Measurements from ENCODE around the gene RNF113B.

RNF113B gene

GRCh38 chr13:98203646-98204326 is 26.7 kb upstream of the RNF113B start:
- no peak for DNase-seq

GRCh38 chr13:98201984-98202383 is 24.9 kb upstream of the RNF113B start:
- no peak for DNase-seq

DNA sequence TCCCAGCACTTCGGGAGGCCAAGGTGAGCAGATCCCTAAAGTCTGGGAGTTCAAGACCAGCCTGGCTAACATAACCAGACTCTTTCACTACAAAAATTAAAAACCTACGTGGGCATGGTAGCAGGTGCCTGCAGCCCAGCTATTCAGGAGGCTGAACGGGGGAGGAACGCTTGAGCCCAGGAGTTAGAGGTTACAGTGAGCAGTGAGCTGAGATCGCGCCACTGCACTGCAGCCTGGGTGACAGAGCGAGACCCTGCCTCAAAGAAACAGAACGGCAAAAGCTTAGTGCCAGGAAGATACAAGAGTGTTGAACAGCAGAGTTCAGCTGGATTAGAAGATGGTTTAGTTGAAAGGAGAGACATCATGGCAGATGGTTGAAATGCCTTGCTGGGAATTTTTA is 24.1 kb upstream of the RNF113B start:
- no peak for DNase-seq

GRCh38 chr13:98200211-98200878 is 23.3 kb upstream of the RNF113B start:
- DNase-seq: peak in 1 of 3 experiments; percentile 41

DNA sequence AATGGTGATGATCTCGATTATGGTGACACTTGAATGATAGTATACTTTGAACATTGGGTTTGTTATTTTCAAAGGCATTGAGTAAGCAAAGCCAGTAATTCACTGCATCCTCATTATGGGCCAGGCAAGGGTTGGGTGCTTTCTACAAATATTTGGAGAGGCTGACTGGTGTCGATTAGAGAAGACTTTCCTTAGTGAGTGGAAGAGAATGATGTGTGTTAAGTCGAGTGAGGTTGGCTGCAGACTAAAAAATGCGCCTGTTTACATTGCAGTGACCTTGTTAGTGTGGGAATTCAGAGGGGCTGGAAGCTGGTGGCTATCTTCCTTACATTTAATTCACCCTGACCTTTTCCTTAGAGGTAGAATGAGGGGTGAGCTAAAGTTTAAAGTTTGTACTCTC is 22.4 kb upstream of the RNF113B start:
- peak in 2 of 3 experiments; percentile 80 to 92 for DNase-seq

DNA sequence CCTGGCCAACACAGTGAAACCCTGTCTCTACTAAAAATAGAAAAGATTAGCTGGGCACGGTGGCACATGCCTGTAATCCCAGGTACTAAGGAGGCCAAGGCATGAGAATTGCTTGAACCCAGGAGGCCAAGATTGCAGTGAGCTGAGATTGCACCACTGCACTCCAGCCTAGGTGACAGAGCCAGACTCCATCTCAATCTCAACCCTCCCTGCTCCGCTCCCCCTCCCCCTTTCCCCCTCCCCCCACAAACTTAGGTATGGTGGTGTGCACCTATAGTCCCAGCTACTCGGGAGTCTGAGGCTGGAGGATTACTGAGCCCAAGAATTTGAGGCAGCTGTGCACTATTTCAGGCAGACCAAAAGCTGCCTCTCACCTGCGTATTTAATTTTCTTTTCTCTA is 21.6 kb upstream of the RNF113B start:
- DNase-seq: peak in 1 of 3 experiments; percentile 68

DNA sequence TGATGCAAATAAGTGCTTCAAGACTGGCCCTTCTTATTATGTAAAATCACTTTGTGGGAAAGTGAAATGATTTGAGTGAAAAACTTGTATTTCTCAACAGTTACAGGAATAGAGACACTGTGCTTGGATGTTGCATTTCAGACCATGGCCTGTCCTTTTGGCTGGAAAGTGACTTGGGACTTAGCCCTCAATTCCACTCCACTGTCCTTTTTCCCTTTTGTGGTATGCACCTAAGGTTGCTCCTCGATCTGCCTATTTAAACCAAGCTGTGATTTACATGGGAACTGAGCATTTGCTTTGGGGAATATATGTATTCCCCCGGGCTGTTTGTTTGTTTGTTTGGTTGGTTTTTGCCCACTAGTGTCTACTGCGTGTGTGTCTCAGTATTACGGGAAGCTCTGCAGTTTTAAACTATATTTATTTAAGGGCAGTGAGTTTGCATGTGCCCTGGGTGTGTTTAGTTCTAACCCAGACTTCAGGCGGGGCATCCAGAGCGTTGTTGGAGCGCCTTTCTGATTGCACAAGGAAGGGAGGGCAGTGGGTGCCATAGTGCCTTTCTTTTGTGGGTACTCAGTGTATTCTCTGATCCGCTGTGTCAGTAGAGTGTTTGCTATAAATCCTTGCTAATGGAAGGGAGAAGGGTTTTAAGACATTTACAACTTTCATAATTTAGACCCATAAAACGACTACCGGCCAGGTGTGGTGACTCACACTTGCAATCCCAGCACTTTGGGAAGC is 18.2 kb upstream of the RNF113B start:
- no peak for DNase-seq

GRCh38 chr13:98192008-98192407 is 14.9 kb upstream of the RNF113B start:
- no peak for DNase-seq

DNA sequence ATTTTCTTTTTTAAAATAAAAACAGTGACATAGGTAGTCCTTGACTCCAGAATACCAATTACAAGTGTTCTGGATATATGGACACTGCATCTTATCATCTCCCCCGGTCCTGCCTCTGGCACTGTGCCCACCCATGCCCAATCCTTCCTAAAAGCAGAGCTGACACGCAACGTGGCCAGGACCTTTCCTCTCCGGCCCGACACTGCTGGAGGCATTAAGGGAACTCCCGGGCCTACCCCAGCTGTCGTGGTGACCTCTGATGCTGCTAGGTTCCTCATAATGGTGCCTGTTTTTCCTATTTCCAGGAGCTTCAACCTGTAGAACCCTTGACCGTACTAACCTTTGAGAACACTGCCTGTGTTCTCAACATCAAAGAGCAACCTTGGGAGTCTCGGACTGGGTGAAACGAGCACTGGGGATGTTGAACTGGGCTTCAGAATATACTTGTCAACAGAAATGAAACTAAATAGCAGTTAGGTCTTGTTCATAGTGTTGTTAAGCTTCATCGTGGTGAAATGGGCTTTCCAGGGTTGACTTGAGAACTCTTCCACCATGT is 13.9 kb upstream of the RNF113B start:
- DNase-seq: no peak

DNA sequence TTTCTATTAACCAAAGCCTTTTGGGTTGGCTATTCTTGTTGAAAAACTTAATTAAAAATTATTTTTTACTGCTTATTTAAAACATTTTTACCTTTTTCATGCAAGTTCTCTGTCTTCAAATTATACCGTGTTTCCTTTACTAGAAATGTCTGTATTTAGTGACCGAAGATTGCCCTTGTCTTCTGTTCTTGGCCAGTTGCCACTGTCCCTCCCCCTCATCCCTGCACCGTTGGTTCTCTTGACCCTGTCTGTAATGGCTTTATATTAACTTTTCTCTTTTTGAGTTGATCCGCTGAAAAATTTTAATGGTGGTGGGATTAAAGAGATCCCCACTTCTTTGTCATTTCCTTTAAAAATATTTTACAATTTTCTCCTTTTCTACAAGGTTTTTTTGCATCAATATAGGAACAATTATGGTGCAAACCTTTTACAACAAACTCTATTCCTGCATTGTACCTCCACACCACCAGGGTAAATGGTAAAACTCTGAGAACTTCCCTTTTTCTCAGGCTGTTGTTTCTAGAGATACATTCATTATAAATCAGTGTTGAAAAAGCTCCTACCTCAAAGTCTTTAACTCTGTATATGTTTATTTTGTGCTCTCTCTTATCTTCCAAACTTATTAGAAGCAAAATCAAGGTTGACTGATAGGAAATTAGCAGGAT is 12.9 kb upstream of the RNF113B start:
- peak in 1 of 3 experiments; percentile 42 for DNase-seq

GRCh38 chr13:98188544-98189166 is 11.6 kb upstream of the RNF113B start:
- DNase-seq: no peak

- DNase-seq: no peak
Observed at GRCh38 chr13:98187965-98188261, 10.8 kb upstream of the RNF113B start.

DNA sequence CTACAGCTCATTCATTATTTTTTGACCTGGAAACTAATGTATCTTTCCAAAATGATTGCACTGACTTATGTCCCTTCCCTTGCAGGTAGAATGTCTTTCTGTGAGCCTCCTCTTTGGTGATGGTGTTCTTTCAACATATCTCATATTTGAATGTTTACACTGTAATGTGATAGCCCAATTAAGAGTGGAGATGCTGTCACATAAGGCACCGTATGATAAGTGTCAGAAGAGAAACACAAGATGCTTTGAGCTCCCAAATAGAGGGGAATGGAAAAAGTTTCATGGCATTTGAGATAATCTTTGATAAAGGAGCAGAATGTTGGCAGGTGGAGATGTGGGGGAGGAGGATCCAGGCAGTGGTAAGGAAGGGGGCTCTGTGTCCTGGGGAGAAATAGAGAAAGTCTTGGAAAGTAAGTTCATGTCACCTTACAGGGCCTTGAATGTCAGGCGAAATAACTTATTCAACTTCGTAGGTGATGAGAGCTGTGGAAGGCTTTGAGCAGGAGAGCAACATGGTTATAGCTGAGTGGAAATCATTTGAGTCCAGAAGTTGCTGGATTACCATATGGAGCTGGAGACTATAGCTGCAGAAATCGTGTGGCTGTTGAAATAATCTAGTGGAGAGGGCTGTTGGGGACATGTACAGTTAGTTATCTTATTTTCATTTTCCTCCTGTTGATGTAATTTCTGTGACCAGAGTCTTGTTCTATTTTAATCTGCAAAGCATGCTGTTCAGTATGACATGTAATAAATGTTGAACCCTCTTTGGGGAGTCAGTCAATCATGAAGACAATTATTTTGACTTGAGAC is 10.3 kb upstream of the RNF113B start:
- DNase-seq: peak in 2 of 3 experiments; percentile 62 to 69

DNA sequence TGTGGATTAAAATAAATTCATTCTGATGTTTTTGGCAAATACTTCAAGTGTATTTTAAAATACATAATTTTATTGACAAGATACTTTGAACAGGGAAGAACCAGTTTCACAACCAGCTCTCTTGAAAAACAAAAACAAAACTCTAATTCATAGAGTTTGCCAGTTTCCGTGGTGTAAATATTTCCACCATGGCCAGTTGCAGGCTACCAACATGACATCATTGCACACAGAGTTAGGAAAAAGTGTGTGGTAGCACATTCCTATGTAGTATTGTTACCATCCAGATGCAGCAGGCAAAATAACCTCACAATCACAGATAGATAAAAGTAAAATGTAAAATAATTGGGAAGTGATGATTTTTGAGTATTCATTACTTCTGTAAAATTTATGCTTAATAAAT is 7.7 kb upstream of the RNF113B start:
- DNase-seq: no peak

DNA sequence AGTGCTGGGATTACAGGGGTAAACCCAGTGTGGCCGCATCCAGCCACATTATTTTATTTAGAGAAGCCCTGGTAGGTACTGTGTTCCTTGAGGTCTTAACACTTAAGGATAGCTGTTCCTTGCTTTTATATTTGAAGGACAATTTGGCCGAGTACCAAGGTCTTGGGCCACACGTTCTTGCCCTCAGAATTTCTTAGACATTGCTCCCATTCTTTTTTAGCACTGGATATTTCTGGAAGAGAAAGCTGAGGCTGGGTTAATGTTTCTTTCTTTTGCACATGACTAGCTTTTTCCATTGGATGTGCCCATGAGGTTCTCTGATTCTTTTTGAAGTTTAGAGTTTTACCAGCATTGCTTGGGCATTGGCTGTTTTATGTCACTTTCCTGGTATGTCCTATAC is 5.5 kb upstream of the RNF113B start:
- no peak for DNase-seq

GRCh38 chr13:98182153-98182552 is 5.1 kb upstream of the RNF113B start:
- no peak for DNase-seq

GRCh38 chr13:98181111-98181815 is 4.2 kb upstream of the RNF113B start:
- no peak for DNase-seq

DNA sequence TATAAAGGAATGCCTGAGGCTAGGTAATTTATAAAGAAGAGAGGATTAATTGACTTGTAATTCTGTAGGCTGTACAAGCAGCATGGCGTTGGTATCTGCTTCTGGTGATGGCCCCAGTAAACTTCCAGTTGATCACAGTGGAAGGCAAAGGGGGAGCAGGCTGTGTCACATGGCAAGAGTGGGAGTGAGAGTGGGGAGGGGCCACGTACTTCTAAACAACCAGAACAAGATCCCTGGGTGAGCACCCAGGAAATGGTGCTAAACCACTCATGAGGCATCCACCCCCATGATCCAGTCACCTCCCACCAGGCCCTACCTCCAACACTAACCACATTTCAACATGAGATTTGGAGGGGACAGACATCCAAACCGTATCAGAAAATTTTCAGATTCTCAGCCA is 3.0 kb upstream of the RNF113B start:
- no peak for DNase-seq

DNA sequence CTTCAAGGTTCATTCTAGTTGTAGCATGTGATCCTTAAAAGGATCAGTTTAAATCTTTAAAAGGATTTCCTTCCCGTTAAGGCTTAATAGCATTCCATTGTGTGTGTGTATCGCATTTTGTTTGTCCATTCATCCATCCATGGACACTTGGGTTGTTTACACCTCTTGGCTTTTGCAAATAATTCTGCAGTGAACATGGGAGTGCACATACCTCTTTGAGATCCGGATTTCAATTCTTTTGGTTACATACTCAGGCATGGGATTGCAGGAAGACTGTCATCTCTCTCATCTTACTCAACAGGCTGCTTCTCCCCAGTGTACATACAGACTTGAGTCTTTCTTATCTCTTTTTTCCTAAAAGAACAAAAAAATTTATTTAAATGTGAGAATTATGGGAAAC is 1.2 kb downstream of the RNF113B start:
- DNase-seq: no peak

- no peak for DNase-seq
Observed at GRCh38 chr13:98175043-98175442, 2.0 kb downstream of the RNF113B start.

DNA sequence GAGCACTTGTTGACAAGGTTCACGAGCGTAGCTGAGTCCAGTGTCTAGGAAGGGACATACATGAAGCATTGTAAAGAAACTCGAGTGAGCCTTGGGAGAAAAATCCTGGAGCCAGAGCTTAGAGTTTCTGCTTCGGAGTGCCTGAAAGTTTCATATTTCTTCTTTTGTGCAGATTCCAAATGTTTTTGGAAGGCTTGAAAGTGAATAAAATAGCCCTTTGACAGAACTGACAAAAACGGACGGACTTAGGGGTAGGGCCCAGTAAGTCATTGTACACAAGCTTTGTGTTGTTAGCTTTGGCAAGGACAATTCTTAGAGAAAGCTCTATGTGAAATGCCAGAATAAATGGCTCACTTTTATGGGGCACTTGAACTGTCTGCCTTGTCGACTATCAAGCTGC is 2.8 kb downstream of the RNF113B start:
- DNase-seq: no peak

All from NCI-H1417 (cell line).